GM10266 (cell line): ENCODE data around the gene OSTN.
"Not testable (repeated sequence)": the region's sequence is repeated elsewhere in the genome, so short reads cannot be mapped to it uniquely, and the experiment has no call there.

Experiments used
- DNase-seq: peaks from one replicate; pipeline ENCODE4 v3.0.0; 2012; ENCODE audit errors: extremely low spot score
- TF ChIP-seq, protein P1 (sequence below): IDR thresholded peaks from 2 replicates; pipeline ENCODE4 v1.5.1; 2012; ENCODE audit warnings: mild to moderate bottlenecking, low read depth; ENCODE audit not compliant: control insufficient read depth, insufficient read depth; ENCODE audit errors: missing control alignments

The OSTN gene

DNA sequence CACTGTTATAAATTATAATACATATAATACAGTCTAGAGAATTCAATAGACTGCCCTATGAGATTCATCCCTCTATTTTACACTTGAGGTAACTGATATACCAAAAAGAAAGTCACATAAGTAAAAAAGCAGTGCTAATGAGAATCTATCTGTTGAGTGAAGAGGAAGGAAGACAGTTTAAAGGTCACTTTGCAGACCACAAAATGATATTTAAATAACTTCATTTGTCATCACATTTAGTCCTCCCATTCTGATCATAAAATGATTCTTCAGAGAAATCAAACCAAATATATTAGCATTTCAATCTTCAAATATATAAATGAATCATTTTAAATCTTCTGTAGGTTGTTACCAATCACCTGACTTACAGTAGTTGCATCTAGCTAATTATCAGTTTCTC lies 69.7 kb downstream of the OSTN start:
- DNase-seq, result no peak
- TF ChIP-seq, protein P1, sequence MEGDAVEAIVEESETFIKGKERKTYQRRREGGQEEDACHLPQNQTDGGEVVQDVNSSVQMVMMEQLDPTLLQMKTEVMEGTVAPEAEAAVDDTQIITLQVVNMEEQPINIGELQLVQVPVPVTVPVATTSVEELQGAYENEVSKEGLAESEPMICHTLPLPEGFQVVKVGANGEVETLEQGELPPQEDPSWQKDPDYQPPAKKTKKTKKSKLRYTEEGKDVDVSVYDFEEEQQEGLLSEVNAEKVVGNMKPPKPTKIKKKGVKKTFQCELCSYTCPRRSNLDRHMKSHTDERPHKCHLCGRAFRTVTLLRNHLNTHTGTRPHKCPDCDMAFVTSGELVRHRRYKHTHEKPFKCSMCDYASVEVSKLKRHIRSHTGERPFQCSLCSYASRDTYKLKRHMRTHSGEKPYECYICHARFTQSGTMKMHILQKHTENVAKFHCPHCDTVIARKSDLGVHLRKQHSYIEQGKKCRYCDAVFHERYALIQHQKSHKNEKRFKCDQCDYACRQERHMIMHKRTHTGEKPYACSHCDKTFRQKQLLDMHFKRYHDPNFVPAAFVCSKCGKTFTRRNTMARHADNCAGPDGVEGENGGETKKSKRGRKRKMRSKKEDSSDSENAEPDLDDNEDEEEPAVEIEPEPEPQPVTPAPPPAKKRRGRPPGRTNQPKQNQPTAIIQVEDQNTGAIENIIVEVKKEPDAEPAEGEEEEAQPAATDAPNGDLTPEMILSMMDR, result no peak

DNA sequence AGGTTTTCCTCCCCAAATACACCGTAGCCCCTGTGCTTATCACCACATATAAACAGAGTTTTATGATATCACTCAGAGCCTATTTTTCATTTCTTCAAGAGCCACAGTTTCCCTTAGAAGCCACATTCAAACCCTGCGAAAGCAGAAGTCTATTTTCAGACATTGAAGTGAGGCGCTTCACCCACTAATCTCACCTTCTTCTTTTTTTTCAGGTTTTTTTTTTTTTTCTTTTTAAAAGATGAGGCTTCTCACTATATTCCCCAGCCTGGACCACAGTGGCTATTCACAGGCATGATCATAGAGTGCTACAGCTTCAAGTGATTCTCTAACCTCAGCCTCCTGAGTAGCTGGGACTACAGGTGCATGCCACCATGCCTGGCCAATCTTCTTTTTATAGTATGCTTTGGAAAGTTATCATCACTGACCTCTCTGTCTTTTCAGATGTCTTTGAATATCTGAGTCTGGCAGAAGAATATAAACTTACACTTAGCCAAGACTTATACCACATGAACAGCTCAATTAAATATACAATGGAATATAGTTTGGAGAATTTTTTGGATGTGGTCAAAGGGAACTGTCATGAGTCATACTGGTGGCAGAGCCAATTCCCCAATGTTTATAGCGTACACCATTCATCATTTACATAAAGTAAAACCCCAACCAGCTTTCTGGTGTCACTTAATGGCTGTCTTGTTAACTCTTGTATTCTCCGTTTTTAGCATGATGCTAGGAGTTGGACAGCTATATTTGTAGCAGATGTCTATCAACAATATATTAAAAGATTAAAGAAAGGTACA lies 70.4 kb downstream of the OSTN start:
- TF ChIP-seq, protein P1, result no peak
- peak; percentile 51 for DNase-seq

DNA sequence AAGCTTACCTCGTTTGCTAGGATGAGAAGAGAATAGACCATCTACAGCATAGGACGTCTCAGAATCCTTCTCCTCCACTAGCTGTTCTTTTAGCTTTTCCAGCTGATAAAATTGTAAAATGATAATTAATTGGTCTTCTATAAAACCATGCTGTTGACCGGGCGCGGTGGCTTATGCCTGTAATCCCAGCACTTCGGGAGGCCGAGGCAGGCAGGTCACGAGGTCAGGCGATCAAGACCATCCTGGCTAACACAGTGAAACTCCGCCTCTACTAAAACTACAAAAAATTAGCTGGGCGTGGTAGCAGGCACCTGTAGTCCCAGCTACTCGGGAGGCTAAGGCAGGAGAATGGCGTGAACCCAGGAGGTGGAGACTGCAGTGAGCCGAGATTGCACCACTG lies 76.2 kb downstream of the OSTN start:
- DNase-seq, result not testable (repeated sequence)

DNA sequence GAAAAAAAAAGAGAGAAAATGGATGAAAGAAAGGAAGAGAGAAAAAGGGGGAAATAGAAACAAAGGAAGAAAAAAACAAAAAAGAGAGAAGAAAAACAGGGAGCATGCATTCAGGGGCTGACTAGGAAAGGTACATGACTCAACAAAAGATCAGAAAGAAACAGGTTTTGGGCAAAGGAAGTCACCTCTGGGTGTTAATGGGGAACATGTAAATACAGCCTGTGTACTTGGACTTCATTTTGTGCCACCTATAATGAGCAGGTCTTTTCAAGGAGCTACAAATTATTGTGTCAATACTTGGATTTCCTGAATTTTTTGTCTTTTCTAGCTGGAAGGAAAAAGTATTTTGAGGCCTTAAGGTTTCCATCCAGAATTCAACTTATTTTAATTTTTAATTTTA lies 76.7 kb downstream of the OSTN start:
- no peak for DNase-seq
- TF ChIP-seq, protein P1, result no peak

DNA sequence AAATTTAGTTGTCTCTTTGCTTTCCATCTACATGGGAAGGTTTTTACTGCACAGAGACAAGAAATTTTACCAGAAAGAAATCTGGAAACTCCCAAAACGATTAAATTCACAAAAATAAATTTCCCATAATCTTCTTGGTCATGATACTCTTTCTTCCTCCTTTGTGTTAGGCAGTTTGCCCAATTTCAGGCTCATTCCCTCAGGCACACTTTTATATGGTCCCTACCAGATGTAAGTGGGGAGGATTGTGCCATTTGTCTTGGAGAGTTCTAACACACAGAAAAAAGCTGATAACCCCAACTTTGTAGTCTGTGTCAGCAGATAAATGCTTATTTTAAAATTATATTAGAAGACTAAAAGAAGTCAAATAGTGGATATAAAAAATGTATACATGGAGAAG lies 81.1 kb downstream of the OSTN start:
- TF ChIP-seq, protein P1, result no peak
- DNase-seq, result no peak

DNA sequence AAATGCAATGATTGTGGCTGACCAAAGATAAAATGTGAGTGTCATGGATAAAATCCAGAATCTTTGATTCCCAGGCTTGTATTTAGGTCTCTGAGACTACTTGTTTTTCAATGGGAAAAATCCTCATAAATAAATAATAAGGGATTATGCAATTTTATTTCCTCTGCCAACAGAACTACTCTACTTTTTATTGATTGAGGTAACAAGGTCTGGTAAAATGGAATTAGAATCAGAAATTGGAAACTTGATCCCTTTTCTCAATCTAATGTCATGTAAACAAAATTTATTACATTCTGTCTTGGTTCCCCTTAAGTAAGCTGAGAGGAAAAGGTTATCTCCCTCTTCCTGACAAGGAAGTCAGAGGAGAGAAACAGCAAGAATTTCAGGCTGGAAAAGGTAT lies 81.8 kb downstream of the OSTN start:
- DNase-seq, result no peak
- TF ChIP-seq, protein P1, result no peak

DNA sequence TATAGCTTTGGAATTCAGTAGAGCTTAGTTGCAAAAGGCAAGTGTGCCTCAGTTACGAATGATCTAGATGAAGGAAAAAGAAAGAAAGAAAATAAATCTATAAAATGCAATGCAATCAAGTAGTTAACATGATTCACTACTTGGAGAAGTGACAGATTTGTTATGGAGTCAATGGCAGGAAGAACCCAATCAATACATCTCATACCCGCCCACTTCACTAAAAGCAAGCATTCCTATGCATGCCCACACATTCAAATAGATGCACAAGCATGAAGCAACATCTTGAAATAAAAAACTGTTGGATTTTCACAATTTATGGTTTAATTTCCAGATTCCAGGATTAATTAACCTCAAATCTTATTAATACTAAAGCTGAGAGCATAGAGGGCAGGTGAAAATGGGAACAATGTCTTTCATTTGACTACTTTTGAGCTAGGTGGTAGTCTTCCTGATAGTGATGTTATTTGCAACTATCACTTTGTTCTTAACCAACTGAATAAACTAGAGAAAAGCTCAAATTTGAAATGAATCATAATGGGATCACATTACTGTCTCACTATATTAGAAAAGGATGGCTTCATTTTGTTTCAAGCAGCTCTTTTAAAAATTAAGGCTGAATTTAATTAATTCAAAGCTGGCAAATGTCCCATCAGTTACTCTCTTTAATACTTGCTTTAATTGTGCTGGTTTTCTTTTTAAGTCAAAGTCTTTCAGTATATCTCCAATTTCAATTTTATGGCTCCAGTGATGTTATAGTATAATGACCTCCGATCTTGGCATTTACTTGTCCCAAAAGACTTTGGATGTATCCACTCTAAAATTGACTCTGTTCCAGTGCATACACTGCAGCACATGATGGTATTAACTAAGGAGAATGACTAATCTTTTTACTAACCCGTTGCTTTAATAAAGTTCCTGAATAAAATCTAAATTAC lies 83.5 kb downstream of the OSTN start:
- no peak for DNase-seq

More for the DNA sequence above, 83.5 kb downstream of the OSTN start:
- TF ChIP-seq, protein P1, result no peak
